HG03432 (cell line): ENCODE measurements around the gene DNLZ.
"Not testable (repeated sequence)": the region's sequence is repeated elsewhere in the genome, so short reads cannot be mapped to it uniquely, and the experiment has no call there.

Source experiments
- ATAC-seq: cut with Tn5 transposase; IDR thresholded peaks from one replicate; pipeline ENCODE4 v1.9.1; 2021; ENCODE audit warnings: mild to moderate bottlenecking, moderate library complexity; ENCODE audit not compliant: unreplicated experiment

The DNLZ gene

GRCh38 chr9:136363106-136363948 lies at the start of gene DNLZ:
Gene DNLZ, minus strand, starts transcription at chr9:136363744. Its CDS starts 30 bp downstream, at chr9:136363714.
- peak; percentile 79 for ATAC-seq

GRCh38 chr9:136412962-136413361 lies 49.4 kb upstream of the DNLZ start:
- no peak for ATAC-seq

- ATAC-seq = no peak
Measured at GRCh38 chr9:136411378-136411777, 47.8 kb upstream of the DNLZ start.

- peak; percentile 83 for ATAC-seq
Measured at GRCh38 chr9:136410500-136411287, 47.1 kb upstream of the DNLZ start, which contains the start of the genes ENTR1 and PMPCA. Gene ENTR1, minus strand, starts transcription at chr9:136410614. Its CDS starts 217 bp downstream, at chr9:136410397. Gene PMPCA, plus strand, starts transcription at chr9:136410658. Its CDS starts 11 bp downstream, at chr9:136410669.

GRCh38 chr9:136409557-136410455 lies 46.3 kb upstream of the DNLZ start:
- ATAC-seq = peak; percentile 27

GRCh38 chr9:136407911-136408310 lies 44.4 kb upstream of the DNLZ start:
- ATAC-seq = no peak

GRCh38 chr9:136407061-136407460 lies 43.5 kb upstream of the DNLZ start:
- ATAC-seq = not testable (repeated sequence)

- ATAC-seq = not testable (repeated sequence)
Measured at GRCh38 chr9:136405904-136406303, 42.4 kb upstream of the DNLZ start.

- ATAC-seq = no peak
Measured at GRCh38 chr9:136405481-136405880, 41.9 kb upstream of the DNLZ start.

- ATAC-seq = no peak
Measured at GRCh38 chr9:136404801-136405136, 41.2 kb upstream of the DNLZ start.

- no peak for ATAC-seq
Measured at GRCh38 chr9:136403915-136404800, 40.6 kb upstream of the DNLZ start.

GRCh38 chr9:136403538-136403914 lies 40.0 kb upstream of the DNLZ start:
- no peak for ATAC-seq

- no peak for ATAC-seq
Measured at GRCh38 chr9:136402067-136402466, 38.5 kb upstream of the DNLZ start.

- no peak for ATAC-seq
Measured at GRCh38 chr9:136401173-136401922, 37.8 kb upstream of the DNLZ start.

- peak; percentile 71 for ATAC-seq
Measured at GRCh38 chr9:136400038-136400834, 36.7 kb upstream of the DNLZ start, which contains the start of gene SNAPC4. Gene SNAPC4, minus strand, starts transcription at chr9:136400170. Its CDS starts 1,742 bp downstream, at chr9:136398428.

GRCh38 chr9:136399176-136400037 lies 35.9 kb upstream of the DNLZ start:
- peak; percentile 24 for ATAC-seq

GRCh38 chr9:136398286-136398685 lies 34.7 kb upstream of the DNLZ start:
- no peak for ATAC-seq
